IPS-20b (cell line): ENCODE measurements around the gene PCNA.
"Not testable (repeated sequence)": the region's sequence is repeated elsewhere in the genome, so short reads cannot be mapped to it uniquely, and the experiment has no call there.

ENCODE experiments used
- H3K27ac ChIP-seq: one replicate; pipeline ENCODE4 v1.5.1; 2013; ENCODE audit warnings: low read length
- H3K27me3 ChIP-seq: 2 replicates; pipeline ENCODE4 v1.6.1; 2013; ENCODE audit warnings: mild to moderate bottlenecking, low read length, inconsistent platforms; ENCODE audit not compliant: insufficient read depth
- H3K36me3 ChIP-seq: 2 replicates; pipeline ENCODE4 v1.6.1; 2013; ENCODE audit warnings: low read depth, mild to moderate bottlenecking, inconsistent platforms, low read length, moderate library complexity; ENCODE audit not compliant: insufficient read depth
- H3K4me1 ChIP-seq: 2 replicates; pipeline ENCODE4 v1.6.1; 2013; ENCODE audit warnings: mild to moderate bottlenecking, control low read depth, inconsistent platforms, low read length, moderate library complexity; ENCODE audit not compliant: insufficient read depth
- H3K4me3 ChIP-seq: 2 replicates; pipeline ENCODE4 v1.5.1; 2013; ENCODE audit warnings: mild to moderate bottlenecking, low read length, inconsistent platforms
- H3K9ac ChIP-seq: 2 replicates; pipeline ENCODE4 v1.6.1; 2013; ENCODE audit warnings: low read depth, mild to moderate bottlenecking, inconsistent platforms, low read length, moderate library complexity
- H3K9me3 ChIP-seq: 2 replicates; pipeline ENCODE4 v1.6.1; 2013; ENCODE audit warnings: mild to moderate bottlenecking, low read depth, low read length, inconsistent platforms; ENCODE audit not compliant: insufficient read depth

Gene PCNA

DNA sequence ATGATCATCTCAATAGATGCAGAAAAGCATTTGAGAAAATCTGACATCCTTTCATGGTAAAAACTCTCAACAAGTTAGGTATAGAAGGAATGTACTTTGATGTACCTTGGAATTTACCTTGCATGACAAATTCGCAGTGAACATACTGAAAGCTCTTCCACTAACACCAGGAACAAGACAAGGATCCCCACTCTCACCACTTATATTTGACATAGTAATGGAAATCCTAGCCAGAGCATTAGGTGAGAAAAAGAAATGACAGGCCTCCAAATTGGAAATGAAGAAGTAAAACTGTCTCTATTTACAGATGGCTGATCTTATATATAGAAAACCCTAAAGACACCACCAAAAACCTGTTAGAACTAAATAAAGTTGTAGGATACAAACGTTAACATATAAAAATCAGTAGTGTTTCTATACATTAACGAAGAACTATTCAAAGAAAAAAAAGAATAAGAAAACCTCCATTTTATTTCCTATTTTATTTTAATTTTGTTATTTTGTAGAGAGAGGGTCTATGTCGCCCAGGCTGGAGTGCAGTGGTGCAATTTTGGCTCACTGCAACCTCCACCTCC is 26.9 kb downstream of the PCNA start:
- Histone ChIP-seq H3K4me1 (no peaks in the 10 kb centered on the region), H3K4me3 (no peak overlapping the region), H3K9me3 (no peaks in the 10 kb centered on the region), H3K9ac (no peak overlapping the region), H3K36me3 (peaks cover 24% of the 10 kb centered on the region), H3K27me3 (no peaks in the 10 kb centered on the region), H3K27ac (no peak overlapping the region)

DNA sequence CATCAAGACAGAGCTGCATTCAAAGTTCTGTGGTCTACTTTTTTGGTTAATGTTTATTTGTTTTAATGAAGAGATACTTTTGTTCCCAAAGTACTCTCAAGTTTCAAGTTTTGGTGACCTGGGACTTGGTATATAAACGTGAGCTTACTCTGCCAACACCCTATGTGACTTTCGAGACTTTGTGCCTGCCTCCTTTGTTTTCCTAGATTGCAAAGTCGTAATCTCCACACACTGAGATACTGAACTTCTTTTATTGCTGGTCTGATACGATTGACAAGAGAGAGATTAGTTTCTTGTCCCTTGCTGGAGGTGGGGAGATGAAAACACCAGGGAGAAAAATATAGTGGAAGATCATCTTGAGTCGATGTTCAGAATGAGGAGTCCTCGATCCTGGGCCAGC is 27.9 kb downstream of the PCNA start:
- Histone ChIP-seq H3K4me1 (no peaks in the 10 kb centered on the region), H3K27ac (no peak overlapping the region), H3K27me3 (no peaks in the 10 kb centered on the region), H3K9me3 (no peaks in the 10 kb centered on the region), H3K36me3 (peaks cover 20% of the 10 kb centered on the region), H3K4me3 (no peak overlapping the region), H3K9ac (no peak overlapping the region)

DNA sequence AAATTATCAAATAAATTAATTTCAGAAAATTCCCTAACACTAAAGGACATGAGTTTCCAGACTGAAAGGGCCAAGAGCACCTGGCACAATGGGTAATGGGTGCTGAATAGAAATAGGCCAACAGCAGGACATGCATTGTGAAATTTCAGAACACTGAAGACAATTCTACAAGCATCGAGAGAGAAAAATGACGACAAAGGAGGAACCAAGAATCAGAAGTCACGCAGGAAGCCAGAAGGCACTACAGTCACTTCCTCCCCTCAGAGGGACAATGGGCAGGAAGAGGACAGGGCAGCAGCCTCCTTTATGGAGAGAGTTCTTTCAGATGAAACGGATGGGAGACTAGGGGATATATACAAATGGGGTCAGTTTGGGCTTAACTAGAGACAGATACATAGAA is 29.6 kb downstream of the PCNA start:
- Histone ChIP-seq H3K36me3 (0 out of 2 replicates have a peak, but pooled peaks cover 10% of the 10 kb centered on the region), H3K27ac (no peak overlapping the region), H3K4me1 (no peaks in the 10 kb centered on the region), H3K4me3 (no peak overlapping the region), H3K9ac (no peak overlapping the region; the same call in 1 of the 2 replicates), H3K9me3 (no peaks in the 10 kb centered on the region), H3K27me3 (no peaks in the 10 kb centered on the region)

- H3K4me3 ChIP-seq = no peak overlapping the region
- no peak overlapping the region for H3K9ac ChIP-seq
- 0 out of 2 replicates have a peak, but pooled peaks cover 10% of the 10 kb centered on the region for H3K36me3 ChIP-seq
- H3K4me1 ChIP-seq = no peaks in the 10 kb centered on the region
- H3K9me3 ChIP-seq = no peaks in the 10 kb centered on the region
- H3K27ac ChIP-seq = no peak overlapping the region
- H3K27me3 ChIP-seq = no peaks in the 10 kb centered on the region
Measured at GRCh38 chr20:5088688-5089087, 31.1 kb downstream of the PCNA start.

DNA sequence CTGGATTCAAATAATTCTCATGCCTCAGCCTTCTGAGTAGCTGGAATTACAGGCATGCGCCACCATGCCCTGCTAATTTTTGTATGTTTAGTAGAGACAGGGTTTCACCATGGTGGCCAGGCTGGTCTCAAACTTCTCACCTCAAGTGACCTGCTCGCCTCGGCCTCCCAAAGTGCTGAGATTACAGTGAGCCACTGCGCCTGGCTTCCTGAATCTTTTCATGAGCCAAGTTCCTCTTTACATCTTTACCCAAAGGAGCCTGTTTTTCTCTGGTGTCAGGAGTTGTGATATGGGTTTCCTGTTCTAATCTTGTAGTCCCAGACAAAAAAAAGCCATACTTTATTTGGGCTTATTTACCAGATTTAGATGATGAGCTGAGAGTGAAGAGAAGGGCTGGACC is 34.4 kb downstream of the PCNA start:
- H3K9me3 ChIP-seq = no peaks in the 10 kb centered on the region
- no peak overlapping the region for H3K4me3 ChIP-seq
- no peaks in the 10 kb centered on the region for H3K4me1 ChIP-seq
- H3K27me3 ChIP-seq = no peaks in the 10 kb centered on the region
- H3K27ac ChIP-seq = no peak overlapping the region
- H3K9ac ChIP-seq = no peak overlapping the region
- H3K36me3 ChIP-seq = no peaks in the 10 kb centered on the region

- Histone ChIP-seq H3K4me1 (no peaks in the 10 kb centered on the region), H3K9me3 (no peaks in the 10 kb centered on the region), H3K27me3 (no peaks in the 10 kb centered on the region), H3K36me3 (no peaks in the 10 kb centered on the region), H3K9ac (no peak overlapping the region), H3K4me3 (no peak overlapping the region), H3K27ac (no peak overlapping the region)
Measured at GRCh38 chr20:5080384-5080877, 39.3 kb downstream of the PCNA start.

DNA sequence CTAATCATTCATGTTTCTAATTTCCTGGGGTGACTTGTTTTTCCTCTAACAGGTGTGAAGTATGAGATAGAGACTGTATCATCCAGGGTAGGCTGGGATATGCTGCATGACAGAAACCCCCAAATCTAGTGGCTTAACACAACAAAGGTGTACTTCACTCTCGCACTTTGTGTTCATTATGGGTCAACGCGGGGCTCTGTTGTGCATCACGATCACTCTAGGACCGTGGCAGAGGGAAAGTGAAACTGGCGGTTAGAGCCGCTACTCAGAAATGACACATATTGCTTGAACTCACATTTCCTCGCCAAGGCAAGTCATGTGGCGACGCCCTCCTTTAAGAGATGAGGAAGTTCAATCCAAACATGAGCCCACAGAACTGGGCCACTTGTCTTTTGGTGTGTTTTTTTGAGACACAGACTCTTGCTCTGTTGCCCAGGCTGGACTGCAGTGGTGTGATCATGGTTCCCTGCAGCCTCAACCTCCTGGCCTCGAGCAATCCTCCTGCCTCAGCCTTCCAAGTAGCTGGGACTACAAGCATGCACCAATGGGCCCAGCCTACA is 41.3 kb downstream of the PCNA start:
- no peak overlapping the region for H3K27ac ChIP-seq
- H3K36me3 ChIP-seq = no peaks in the 10 kb centered on the region
- no peak overlapping the region for H3K9ac ChIP-seq
- no peaks in the 10 kb centered on the region for H3K27me3 ChIP-seq
- H3K4me3 ChIP-seq = no peak overlapping the region
- H3K4me1 ChIP-seq = no peaks in the 10 kb centered on the region; the same call in 1 of the 2 replicates
- no peaks in the 10 kb centered on the region for H3K9me3 ChIP-seq

- H3K27ac ChIP-seq = no peak overlapping the region
- no peaks in the 10 kb centered on the region; the same call in 1 of the 2 replicates for H3K4me1 ChIP-seq
- no peak overlapping the region for H3K9ac ChIP-seq
Measured at GRCh38 chr20:5077761-5078387, 41.9 kb downstream of the PCNA start.

GRCh38 chr20:5076913-5077312 is 42.8 kb downstream of the PCNA start:
- H3K9me3 ChIP-seq, H3K36me3 ChIP-seq, H3K4me3 ChIP-seq, H3K27me3 ChIP-seq, H3K9ac ChIP-seq, H3K27ac ChIP-seq, H3K4me1 ChIP-seq: not testable (repeated sequence)

More at GRCh38 chr20:5077761-5078387, 41.9 kb downstream of the PCNA start:
- Histone ChIP-seq H3K9me3 (no peaks in the 10 kb centered on the region), H3K36me3 (no peaks in the 10 kb centered on the region), H3K27me3 (no peaks in the 10 kb centered on the region), H3K4me3 (no peak overlapping the region)

DNA sequence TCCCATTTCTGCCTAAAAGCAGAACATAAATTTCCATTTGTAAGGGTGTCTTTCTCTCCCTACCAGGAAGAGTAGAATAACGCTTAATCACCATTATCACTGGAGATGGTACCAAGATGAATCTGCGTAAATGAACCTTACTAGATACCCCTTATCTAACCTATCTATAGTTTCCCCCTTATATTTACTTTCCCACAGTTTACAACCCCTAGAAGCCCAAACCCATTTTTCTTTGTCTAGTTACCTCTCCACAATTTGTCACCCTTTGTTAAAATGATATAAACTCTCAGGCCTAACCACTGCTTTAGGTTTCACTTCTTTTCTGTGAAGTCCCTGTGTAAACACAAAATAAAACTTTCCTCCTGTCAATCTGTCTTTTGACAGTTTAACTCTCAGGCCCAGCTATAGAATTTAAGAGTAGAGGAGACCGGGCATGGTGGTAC is 45.5 kb downstream of the PCNA start:
- Histone ChIP-seq H3K27me3 (no peaks in the 10 kb centered on the region), H3K9ac (no peak overlapping the region), H3K27ac (no peak overlapping the region), H3K4me1 (no peaks in the 10 kb centered on the region; the same call in 1 of the 2 replicates), H3K9me3 (no peaks in the 10 kb centered on the region), H3K4me3 (no peak overlapping the region), H3K36me3 (no peaks in the 10 kb centered on the region)

GRCh38 chr20:5073660-5074231 is 46.0 kb downstream of the PCNA start:
- Histone ChIP-seq H3K4me3 (no peak overlapping the region), H3K27ac (no peak overlapping the region), H3K9ac (no peak overlapping the region), H3K36me3 (no peaks in the 10 kb centered on the region), H3K9me3 (no peaks in the 10 kb centered on the region), H3K27me3 (no peaks in the 10 kb centered on the region), H3K4me1 (no peaks in the 10 kb centered on the region; the same call in 1 of the 2 replicates)
